Measurements from ENCODE around the gene MLKL. TPM values are rescaled to one million over a fixed set of nuclear protein-coding genes. Genes with fewer than 3 reads are reported as not detected.

MLKL gene
- total RNA-seq, 1 experiment from 2014 or later = 4.7 TPM

GRCh38 chr16:74743668-74744299 lies 43.1 kb upstream of the MLKL start:
- no peaks in the 10 kb centered on the region for H3K9me3 ChIP-seq (ENCODE audit: low read length)
- H3K9me2 ChIP-seq (replicated peaks; ENCODE audit: insufficient read depth, low read length) = no peaks in the 10 kb centered on the region
- no peaks in the 10 kb centered on the region for H3K36me3 ChIP-seq (ENCODE audit: insufficient read depth, low read length)
- no peaks in the 10 kb centered on the region for H3K4me1 ChIP-seq (ENCODE audit: low read length)
- no peaks in the 10 kb centered on the region for H3K27me3 ChIP-seq (ENCODE audit: low read length)
- no peak overlapping the region for H3K9ac ChIP-seq (ENCODE audit: low read length)
- DNase-seq = no peak
- no peak overlapping the region for H3K4me2 ChIP-seq (ENCODE audit: low read depth, low read length, poor library complexity, severe bottlenecking)
- H2AFZ ChIP-seq (ENCODE audit: low read length) = no peak overlapping the region
- H4K20me1 ChIP-seq (ENCODE audit: insufficient read depth, low read depth, low read length) = no peaks in the 10 kb centered on the region
- no peak overlapping the region for H3K4me3 ChIP-seq (ENCODE audit: low read length)
- H3K79me2 ChIP-seq (ENCODE audit: low read length) = no peaks in the 10 kb centered on the region
- H3K27ac ChIP-seq (ENCODE audit: low read length) = no peak overlapping the region

- Histone ChIP-seq H3K4me3 (ENCODE audit: low read length) (no peak overlapping the region), H3K27me3 (ENCODE audit: low read length) (no peaks in the 10 kb centered on the region), H3K9ac (ENCODE audit: low read length) (no peak overlapping the region), H3K9me2 (replicated peaks; ENCODE audit: insufficient read depth, low read length) (no peaks in the 10 kb centered on the region), H3K4me2 (ENCODE audit: low read depth, low read length, poor library complexity, severe bottlenecking) (no peak overlapping the region), H3K4me1 (ENCODE audit: low read length) (no peaks in the 10 kb centered on the region), H3K79me2 (ENCODE audit: low read length) (no peaks in the 10 kb centered on the region), H2AFZ (ENCODE audit: low read length) (no peak overlapping the region), H3K27ac (ENCODE audit: low read length) (no peak overlapping the region), H3K36me3 (ENCODE audit: insufficient read depth, low read length) (no peaks in the 10 kb centered on the region), H3K9me3 (ENCODE audit: low read length) (no peaks in the 10 kb centered on the region), H4K20me1 (ENCODE audit: insufficient read depth, low read depth, low read length) (no peaks in the 10 kb centered on the region)
- no peak for DNase-seq
Observed at GRCh38 chr16:74743045-74743667, 42.5 kb upstream of the MLKL start.

GRCh38 chr16:74742051-74742481 lies 41.4 kb upstream of the MLKL start:
- no peak for DNase-seq
- H3K4me2 ChIP-seq (ENCODE audit: low read depth, low read length, poor library complexity, severe bottlenecking) = no peak overlapping the region

GRCh38 chr16:74740795-74741304 lies 40.2 kb upstream of the MLKL start:
- Histone ChIP-seq H2AFZ (ENCODE audit: low read length) (no peak overlapping the region), H3K4me3 (ENCODE audit: low read length) (no peak overlapping the region), H3K9ac (ENCODE audit: low read length) (no peak overlapping the region), H3K4me2 (ENCODE audit: low read depth, low read length, poor library complexity, severe bottlenecking) (no peak overlapping the region), H3K27ac (ENCODE audit: low read length) (no peak overlapping the region), H3K4me1 (ENCODE audit: low read length) (no peaks in the 10 kb centered on the region), H3K79me2 (ENCODE audit: low read length) (no peaks in the 10 kb centered on the region), H4K20me1 (ENCODE audit: insufficient read depth, low read depth, low read length) (no peaks in the 10 kb centered on the region), H3K36me3 (ENCODE audit: insufficient read depth, low read length) (no peaks in the 10 kb centered on the region), H3K27me3 (ENCODE audit: low read length) (no peaks in the 10 kb centered on the region), H3K9me2 (replicated peaks; ENCODE audit: insufficient read depth, low read length) (no peaks in the 10 kb centered on the region), H3K9me3 (ENCODE audit: low read length) (no peaks in the 10 kb centered on the region)
- no peak for DNase-seq

More at GRCh38 chr16:74742051-74742481, 41.4 kb upstream of the MLKL start:
- no peaks in the 10 kb centered on the region for H3K9me3 ChIP-seq (ENCODE audit: low read length)
- H3K4me3 ChIP-seq (ENCODE audit: low read length) = no peak overlapping the region
- H4K20me1 ChIP-seq (ENCODE audit: insufficient read depth, low read depth, low read length) = no peaks in the 10 kb centered on the region
- H3K9ac ChIP-seq (ENCODE audit: low read length) = no peak overlapping the region
- peak overlapping the region; percentile 84; the same call in 1 of the 2 replicates for H2AFZ ChIP-seq (ENCODE audit: low read length)
- no peaks in the 10 kb centered on the region for H3K9me2 ChIP-seq (replicated peaks; ENCODE audit: insufficient read depth, low read length)
- no peak overlapping the region for H3K27ac ChIP-seq (ENCODE audit: low read length)
- H3K36me3 ChIP-seq (ENCODE audit: insufficient read depth, low read length) = no peaks in the 10 kb centered on the region
- H3K4me1 ChIP-seq (ENCODE audit: low read length) = no peaks in the 10 kb centered on the region
- no peaks in the 10 kb centered on the region for H3K79me2 ChIP-seq (ENCODE audit: low read length)
- no peaks in the 10 kb centered on the region for H3K27me3 ChIP-seq (ENCODE audit: low read length)

DNA sequence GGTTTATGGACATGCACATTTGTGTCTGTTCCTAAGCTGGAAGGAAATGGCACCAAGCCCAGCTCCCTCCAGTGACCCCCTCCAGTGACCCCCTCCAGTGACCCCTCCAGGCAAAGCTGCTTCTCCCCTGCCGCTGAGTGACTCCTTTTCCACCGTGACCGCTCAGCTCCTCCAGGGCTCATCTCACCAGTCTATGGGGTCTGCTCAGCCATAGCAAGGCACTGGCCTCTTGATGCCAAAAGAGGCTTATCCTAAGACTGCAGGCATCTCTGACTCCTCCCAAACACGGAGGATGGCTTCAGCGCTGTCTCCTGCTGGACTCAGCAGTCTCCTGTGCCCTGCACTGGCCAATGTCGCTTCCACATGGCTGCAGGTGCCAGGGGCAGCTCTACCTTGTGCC lies 38.6 kb upstream of the MLKL start:
- no peaks in the 10 kb centered on the region for H4K20me1 ChIP-seq (ENCODE audit: insufficient read depth, low read depth, low read length)
- no peak overlapping the region for H2AFZ ChIP-seq (ENCODE audit: low read length)
- H3K4me3 ChIP-seq (ENCODE audit: low read length) = no peak overlapping the region
- no peak overlapping the region for H3K27ac ChIP-seq (ENCODE audit: low read length)
- no peak overlapping the region for H3K9ac ChIP-seq (ENCODE audit: low read length)
- H3K36me3 ChIP-seq (ENCODE audit: insufficient read depth, low read length) = no peaks in the 10 kb centered on the region
- no peak for DNase-seq
- no peaks in the 10 kb centered on the region for H3K79me2 ChIP-seq (ENCODE audit: low read length)
- H3K4me2 ChIP-seq (ENCODE audit: low read depth, low read length, poor library complexity, severe bottlenecking) = no peak overlapping the region
- H3K27me3 ChIP-seq (ENCODE audit: low read length) = no peaks in the 10 kb centered on the region
- H3K9me2 ChIP-seq (replicated peaks; ENCODE audit: insufficient read depth, low read length) = no peaks in the 10 kb centered on the region
- H3K9me3 ChIP-seq (ENCODE audit: low read length) = no peaks in the 10 kb centered on the region
- no peaks in the 10 kb centered on the region for H3K4me1 ChIP-seq (ENCODE audit: low read length)

- no peak overlapping the region for H3K4me2 ChIP-seq (ENCODE audit: low read depth, low read length, poor library complexity, severe bottlenecking)
- no peaks in the 10 kb centered on the region for H3K79me2 ChIP-seq (ENCODE audit: low read length)
- no peaks in the 10 kb centered on the region for H3K9me2 ChIP-seq (replicated peaks; ENCODE audit: insufficient read depth, low read length)
- H2AFZ ChIP-seq (ENCODE audit: low read length) = no peak overlapping the region
- no peaks in the 10 kb centered on the region for H4K20me1 ChIP-seq (ENCODE audit: insufficient read depth, low read depth, low read length)
- H3K9me3 ChIP-seq (ENCODE audit: low read length) = no peaks in the 10 kb centered on the region
- no peaks in the 10 kb centered on the region for H3K4me1 ChIP-seq (ENCODE audit: low read length)
- no peak overlapping the region for H3K9ac ChIP-seq (ENCODE audit: low read length)
- no peaks in the 10 kb centered on the region for H3K27me3 ChIP-seq (ENCODE audit: low read length)
- no peak overlapping the region for H3K4me3 ChIP-seq (ENCODE audit: low read length)
- DNase-seq = no peak
- no peaks in the 10 kb centered on the region for H3K36me3 ChIP-seq (ENCODE audit: insufficient read depth, low read length)
- H3K27ac ChIP-seq (ENCODE audit: low read length) = no peak overlapping the region
Observed at GRCh38 chr16:74738816-74739215, 38.2 kb upstream of the MLKL start.

GRCh38 chr16:74738113-74738541 lies 37.5 kb upstream of the MLKL start:
- Histone ChIP-seq H3K27me3 (ENCODE audit: low read length) (no peaks in the 10 kb centered on the region), H3K27ac (ENCODE audit: low read length) (no peak overlapping the region), H3K4me2 (ENCODE audit: low read depth, low read length, poor library complexity, severe bottlenecking) (no peak overlapping the region), H2AFZ (ENCODE audit: low read length) (no peak overlapping the region), H3K9me3 (ENCODE audit: low read length) (no peaks in the 10 kb centered on the region), H3K9ac (ENCODE audit: low read length) (no peak overlapping the region), H4K20me1 (ENCODE audit: insufficient read depth, low read depth, low read length) (no peaks in the 10 kb centered on the region), H3K9me2 (replicated peaks; ENCODE audit: insufficient read depth, low read length) (no peaks in the 10 kb centered on the region), H3K4me3 (ENCODE audit: low read length) (no peak overlapping the region), H3K36me3 (ENCODE audit: insufficient read depth, low read length) (no peaks in the 10 kb centered on the region), H3K4me1 (ENCODE audit: low read length) (no peaks in the 10 kb centered on the region), H3K79me2 (ENCODE audit: low read length) (no peaks in the 10 kb centered on the region)
- no peak for DNase-seq

- DNase-seq = no peak
- Histone ChIP-seq H3K27me3 (ENCODE audit: low read length) (no peaks in the 10 kb centered on the region), H4K20me1 (ENCODE audit: insufficient read depth, low read depth, low read length) (no peaks in the 10 kb centered on the region), H2AFZ (ENCODE audit: low read length) (no peak overlapping the region), H3K9me2 (replicated peaks; ENCODE audit: insufficient read depth, low read length) (no peaks in the 10 kb centered on the region), H3K4me1 (ENCODE audit: low read length) (no peaks in the 10 kb centered on the region), H3K36me3 (ENCODE audit: insufficient read depth, low read length) (no peaks in the 10 kb centered on the region), H3K27ac (ENCODE audit: low read length) (no peak overlapping the region), H3K4me3 (ENCODE audit: low read length) (no peak overlapping the region), H3K4me2 (ENCODE audit: low read depth, low read length, poor library complexity, severe bottlenecking) (no peak overlapping the region), H3K9ac (ENCODE audit: low read length) (no peak overlapping the region), H3K79me2 (ENCODE audit: low read length) (no peaks in the 10 kb centered on the region), H3K9me3 (ENCODE audit: low read length) (no peaks in the 10 kb centered on the region)
Observed at GRCh38 chr16:74737521-74737920, 36.9 kb upstream of the MLKL start.
